Natural killer cell treated with Interleukin-12 subunit alpha and Interleukin-12 subunit beta and Interleukin-15 and Interleukin-18, amount 100 ng/mL, for 72 hours (primary cell): ENCODE results near the gene SYNGR1. TPM values are rescaled to one million over a fixed set of nuclear protein-coding genes. Genes with fewer than 3 reads are reported as not detected.

ENCODE experiments used
- ATAC-seq, 2 donors: fragments of 150-1000 bp; cut with Tn5 transposase in 1 of 2; sonication (Bioruptor Pico), chemical (Tn5 transposase) in 1 of 2; 2 replicates each; pipeline ENCODE4 v1.10.0; 2021
- DNase-seq: peaks from one replicate; pipeline ENCODE4 v3.0.0; 2022; ENCODE audit warnings: low spot score
- H3K27ac Mint-ChIP-seq, 2 donors: 1 replicate in 1 of 2; 2 replicates in 1 of 2; pipeline ENCODE4 v1.8.0; 2022; ENCODE audit warnings: mixed read lengths in 2 of 2, mild to moderate bottlenecking in 1 of 2, moderate library complexity in 1 of 2
- H3K27me3 Mint-ChIP-seq, 2 donors: 1 replicate in 1 of 2; 2 replicates in 1 of 2; pipeline ENCODE4 v1.8.0; 2022; ENCODE audit warnings: mixed read lengths in 2 of 2
- H3K36me3 Mint-ChIP-seq: one replicate; pipeline ENCODE4 v1.8.0; 2022; ENCODE audit warnings: mixed read lengths
- H3K4me1 Mint-ChIP-seq, 2 donors: 1 replicate in 1 of 2; 2 replicates in 1 of 2; pipeline ENCODE4 v1.8.0; 2022; ENCODE audit warnings: low read depth in 2 of 2, mixed read lengths in 2 of 2, mild to moderate bottlenecking in 1 of 2
- H3K4me3 Mint-ChIP-seq: one replicate; pipeline ENCODE4 v1.8.0; 2022; ENCODE audit warnings: mixed read lengths
- H3K9me3 Mint-ChIP-seq: 2 replicates; pipeline ENCODE4 v1.8.0; 2022; ENCODE audit warnings: mixed read lengths
- total RNA-seq, 2 donors: library from RNA; stranded (reverse); gene quantifications; one replicate each; pipeline ENCODE4 v1.2.3, GENCODE V29; 2022

SYNGR1 gene
- total RNA-seq, 2 donors from 2014 or later = 1.1 to 2.0 TPM

DNA sequence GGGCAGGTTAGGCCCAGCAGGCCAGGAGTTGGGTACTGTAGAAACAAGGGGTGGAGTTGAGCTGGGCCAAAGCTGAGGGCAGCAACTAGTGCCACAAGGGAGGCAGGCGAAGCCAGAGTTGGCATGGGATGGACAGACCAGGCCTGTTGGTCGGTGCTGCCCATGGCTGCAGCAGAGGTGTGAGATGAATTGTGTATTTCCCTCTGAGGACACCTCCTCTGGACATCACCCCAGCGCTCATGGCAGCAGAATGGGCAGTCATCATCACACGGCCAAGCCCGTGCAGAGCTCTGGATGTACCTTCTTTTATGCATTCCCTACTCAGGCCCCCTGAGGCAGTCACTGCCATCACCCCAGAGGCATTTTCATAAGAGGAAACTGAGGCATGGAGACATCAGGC lies 70.1 kb downstream of the SYNGR1 start:
- H3K4me1 Mint-ChIP-seq = no peaks in the 10 kb centered on the region
- H3K9me3 Mint-ChIP-seq = no peaks in the 10 kb centered on the region
- peaks cover 5% of the 10 kb centered on the region for H3K36me3 Mint-ChIP-seq
- no peak overlapping the region for H3K27ac Mint-ChIP-seq
- DNase-seq (no peak), ATAC-seq (no peak)
- no peak overlapping the region for H3K4me3 Mint-ChIP-seq
- H3K27me3 Mint-ChIP-seq = no peaks in the 10 kb centered on the region

DNA sequence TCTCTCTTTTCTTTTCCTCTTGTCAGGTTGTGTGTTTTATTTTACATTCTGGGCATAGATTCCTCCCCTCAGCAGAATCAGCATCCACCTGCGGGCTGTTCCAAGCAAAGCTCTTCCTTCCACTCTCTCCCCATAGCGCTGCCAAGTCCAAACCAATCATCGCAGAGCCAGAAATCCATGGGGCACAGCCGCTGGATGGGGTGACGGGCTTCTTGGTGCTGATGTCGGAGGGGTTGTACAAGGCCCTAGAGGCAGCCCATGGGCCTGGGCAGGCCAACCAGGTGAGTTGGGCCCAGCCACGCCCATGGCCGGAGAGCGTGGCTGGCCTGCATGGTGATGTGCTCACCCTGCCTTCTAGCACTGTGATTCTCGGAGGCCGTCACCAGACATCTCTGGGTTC lies 71.9 kb downstream of the SYNGR1 start:
- ATAC-seq (no peak), DNase-seq (no peak)
- H3K36me3 Mint-ChIP-seq = peaks cover 5% of the 10 kb centered on the region
- no peaks in the 10 kb centered on the region for H3K9me3 Mint-ChIP-seq
- no peak overlapping the region for H3K4me3 Mint-ChIP-seq
- no peak overlapping the region for H3K27ac Mint-ChIP-seq
- no peaks in the 10 kb centered on the region for H3K4me1 Mint-ChIP-seq
- no peaks in the 10 kb centered on the region for H3K27me3 Mint-ChIP-seq

- H3K36me3 Mint-ChIP-seq = peaks cover 5% of the 10 kb centered on the region
- no peak for ATAC-seq
- no peak overlapping the region for H3K4me3 Mint-ChIP-seq
- no peaks in the 10 kb centered on the region for H3K9me3 Mint-ChIP-seq
- H3K27me3 Mint-ChIP-seq = no peaks in the 10 kb centered on the region
- DNase-seq = no peak
- H3K4me1 Mint-ChIP-seq = no peaks in the 10 kb centered on the region
- H3K27ac Mint-ChIP-seq = no peak overlapping the region
Measured at GRCh38 chr22:39422101-39422500, 72.3 kb downstream of the SYNGR1 start.

DNA sequence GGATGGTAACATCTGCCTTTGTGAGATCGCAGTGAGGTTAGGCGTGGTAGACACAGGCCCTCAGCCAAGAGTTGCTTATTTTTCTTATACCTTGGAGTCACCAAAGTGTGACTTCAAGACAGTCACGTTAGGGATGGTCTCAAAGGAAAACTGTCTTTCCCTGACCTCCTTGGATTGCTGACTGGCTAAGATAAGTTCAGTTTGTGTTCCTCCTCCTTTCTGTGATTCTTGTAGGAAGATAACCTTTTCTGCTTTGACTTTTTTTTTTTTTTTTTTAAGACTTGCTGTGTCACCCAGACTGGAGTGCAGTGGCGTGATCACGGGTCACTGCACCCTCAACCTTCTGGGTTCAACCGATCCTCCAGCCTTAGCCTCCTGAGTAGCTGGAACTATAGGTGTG lies 72.9 kb downstream of the SYNGR1 start:
- H3K9me3 Mint-ChIP-seq = no peaks in the 10 kb centered on the region
- ATAC-seq (no peak), DNase-seq (no peak)
- H3K36me3 Mint-ChIP-seq = peaks cover 5% of the 10 kb centered on the region
- no peak overlapping the region for H3K27ac Mint-ChIP-seq
- H3K4me1 Mint-ChIP-seq = no peaks in the 10 kb centered on the region
- H3K27me3 Mint-ChIP-seq = no peaks in the 10 kb centered on the region
- H3K4me3 Mint-ChIP-seq = no peak overlapping the region

- Mint-ChIP-seq H3K4me1 (peaks cover 0 to 1% of the 10 kb centered on the region in 2 donors), H3K36me3 (peaks cover 5% of the 10 kb centered on the region), H3K4me3 (no peak overlapping the region), H3K27me3 (no peaks in the 10 kb centered on the region), H3K9me3 (no peaks in the 10 kb centered on the region), H3K27ac (no peak overlapping the region)
- DNase-seq (no peak), ATAC-seq (no peak)
Measured at GRCh38 chr22:39423976-39424375, 74.2 kb downstream of the SYNGR1 start.

GRCh38 chr22:39426380-39427043 lies 76.7 kb downstream of the SYNGR1 start:
- ATAC-seq (no peak), DNase-seq (no peak)
- Mint-ChIP-seq H3K4me3 (no peak overlapping the region), H3K4me1 (peaks cover 0 to 3% of the 10 kb centered on the region in 2 donors), H3K9me3 (no peaks in the 10 kb centered on the region), H3K27ac (no peak overlapping the region), H3K36me3 (peaks cover 5% of the 10 kb centered on the region), H3K27me3 (no peaks in the 10 kb centered on the region)

DNA sequence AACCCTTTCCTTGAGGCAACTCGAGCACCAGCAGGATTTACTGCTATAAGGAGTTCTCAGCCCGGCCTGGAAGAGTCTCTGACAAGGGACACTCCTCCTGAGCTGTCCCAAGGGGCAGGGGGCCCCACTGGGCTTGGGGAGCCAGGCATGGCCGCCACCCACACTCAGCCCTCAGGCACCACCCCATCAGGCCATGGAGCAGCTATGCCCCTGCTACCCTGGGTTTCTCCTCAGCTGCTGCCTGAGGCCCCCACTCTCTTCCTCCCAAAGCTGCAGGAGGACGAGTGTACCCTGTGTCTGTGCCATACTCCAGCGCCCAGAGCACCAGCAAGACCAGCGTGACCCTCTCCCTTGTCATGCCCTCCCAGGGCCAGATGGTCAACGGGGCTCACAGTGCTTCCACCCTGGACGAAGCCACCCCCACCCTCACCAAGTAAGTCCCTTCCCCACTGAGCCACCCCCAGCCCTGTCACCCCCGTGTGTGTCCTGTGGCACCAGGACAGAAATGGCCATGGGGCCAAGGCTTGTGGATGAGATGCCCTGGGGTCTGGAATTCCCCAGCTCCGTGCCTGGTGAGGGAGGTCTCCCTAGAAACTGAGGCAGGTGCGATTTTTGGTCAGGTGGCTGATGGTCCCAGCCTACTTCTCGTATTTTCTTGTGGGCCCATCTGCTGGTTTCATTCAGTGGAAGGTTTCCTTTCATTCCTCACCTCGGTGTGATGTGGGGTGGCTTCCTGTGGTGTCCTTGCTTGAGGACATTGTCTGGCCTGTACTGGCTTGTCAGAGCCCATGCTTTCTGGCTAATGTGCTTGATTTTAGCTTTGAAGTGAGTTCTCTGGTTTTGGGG lies 78.2 kb downstream of the SYNGR1 start:
- Mint-ChIP-seq H3K4me1 (peaks cover 0 to 3% of the 10 kb centered on the region in 2 donors), H3K36me3 (peaks cover 5% of the 10 kb centered on the region), H3K4me3 (no peak overlapping the region), H3K27me3 (no peaks in the 10 kb centered on the region), H3K27ac (no peak overlapping the region), H3K9me3 (no peaks in the 10 kb centered on the region)
- ATAC-seq (no peak), DNase-seq (no peak)

DNA sequence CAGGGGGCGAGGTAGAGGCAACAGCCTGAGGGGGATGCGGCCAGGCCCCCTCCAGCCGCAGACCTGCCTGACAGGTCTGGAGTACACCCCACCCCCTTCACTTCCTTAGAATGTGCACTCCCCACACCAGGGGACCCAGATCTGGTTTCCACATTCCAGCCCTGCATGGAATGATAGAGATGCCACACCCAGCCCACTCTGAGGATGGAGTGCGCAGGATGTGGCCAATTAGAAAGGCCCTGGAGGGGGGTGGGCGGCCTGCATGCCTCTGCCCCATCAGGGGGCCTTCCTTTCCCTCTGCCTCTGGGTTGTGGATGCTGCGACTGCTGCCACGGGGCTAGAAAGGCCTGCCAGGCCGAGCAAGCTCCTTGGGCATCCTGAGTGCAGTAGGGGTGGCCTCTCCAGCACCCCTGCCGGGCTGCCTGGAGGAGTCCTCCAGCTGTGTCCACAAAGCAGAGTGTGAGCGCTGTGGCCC lies 78.8 kb downstream of the SYNGR1 start:
- Mint-ChIP-seq H3K4me3 (no peak overlapping the region), H3K9me3 (no peaks in the 10 kb centered on the region), H3K27me3 (no peaks in the 10 kb centered on the region), H3K27ac (no peak overlapping the region), H3K4me1 (peaks cover 0 to 3% of the 10 kb centered on the region in 2 donors), H3K36me3 (peaks cover 5% of the 10 kb centered on the region)
- no peak for ATAC-seq
- DNase-seq = no peak

GRCh38 chr22:39429186-39429585 lies 79.4 kb downstream of the SYNGR1 start:
- ATAC-seq (no peak), DNase-seq (no peak)
- Mint-ChIP-seq H3K36me3 (peaks cover under 1% of the 10 kb centered on the region), H3K27me3 (no peaks in the 10 kb centered on the region), H3K4me1 (peaks cover 0 to 3% of the 10 kb centered on the region in 2 donors), H3K9me3 (no peaks in the 10 kb centered on the region), H3K27ac (no peak overlapping the region), H3K4me3 (no peak overlapping the region)

DNA sequence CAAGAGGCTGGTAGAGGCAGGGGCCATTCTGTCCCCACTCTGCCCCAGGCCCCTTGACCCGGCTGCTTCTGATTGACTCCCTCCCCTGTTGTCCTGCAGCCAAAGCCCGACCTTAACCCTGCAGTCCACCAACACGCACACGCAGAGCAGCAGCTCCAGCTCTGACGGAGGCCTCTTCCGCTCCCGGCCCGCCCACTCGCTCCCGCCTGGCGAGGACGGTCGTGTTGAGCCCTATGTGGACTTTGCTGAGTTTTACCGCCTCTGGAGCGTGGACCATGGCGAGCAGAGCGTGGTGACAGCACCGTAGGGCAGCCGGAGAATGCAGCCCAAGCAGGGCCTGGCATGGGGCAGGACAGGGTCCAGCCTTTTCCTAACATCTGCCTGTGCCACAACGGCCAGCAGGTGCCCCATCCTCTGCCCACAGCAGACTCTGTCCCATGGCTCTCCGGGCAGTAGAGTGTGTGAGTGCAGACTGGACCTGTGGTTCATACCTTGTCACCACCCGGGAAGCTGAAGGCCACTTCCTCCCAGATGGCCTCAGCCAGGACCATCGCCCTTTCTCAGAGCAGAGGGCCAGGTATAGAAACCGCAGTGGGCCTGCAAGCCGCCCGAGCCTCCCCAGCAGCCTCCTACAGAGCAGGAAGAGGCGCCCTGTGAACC lies 80.3 kb downstream of the SYNGR1 start:
- no peaks in the 10 kb centered on the region for H3K9me3 Mint-ChIP-seq
- no peaks in the 10 kb centered on the region for H3K27me3 Mint-ChIP-seq
- DNase-seq = no peak
- no peak overlapping the region for H3K27ac Mint-ChIP-seq
- ATAC-seq = no peak
- H3K4me3 Mint-ChIP-seq = no peak overlapping the region
- H3K36me3 Mint-ChIP-seq = no peaks in the 10 kb centered on the region
- peaks cover 0 to 3% of the 10 kb centered on the region in 2 donors for H3K4me1 Mint-ChIP-seq

DNA sequence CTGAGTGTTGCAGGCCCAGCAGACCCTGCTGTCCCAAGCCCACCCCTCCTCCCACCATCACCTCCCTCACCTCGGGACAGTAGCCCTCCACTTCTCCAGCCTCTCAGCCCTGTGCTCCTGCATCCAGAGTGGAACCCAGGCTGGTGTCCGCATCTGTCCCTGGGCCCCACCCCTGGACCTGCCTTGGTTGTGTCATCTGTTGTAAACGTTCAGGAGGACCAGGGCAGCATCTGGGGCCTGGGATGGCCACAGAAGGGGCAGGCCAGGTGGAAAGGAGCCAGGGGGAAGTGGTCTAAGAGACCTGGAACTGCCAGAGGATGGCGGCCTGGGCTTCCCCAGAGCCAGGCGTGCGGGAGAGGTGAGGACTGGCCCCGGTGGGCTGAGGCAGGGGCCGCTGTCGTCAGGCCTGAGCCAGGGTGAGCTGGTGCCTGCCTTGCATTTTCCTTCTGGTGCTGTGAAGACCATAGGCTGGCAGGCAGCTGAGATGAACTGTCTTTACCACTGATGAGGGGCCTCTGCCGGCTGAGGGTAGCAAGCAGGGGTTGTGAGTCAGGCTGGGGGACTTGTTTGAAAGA lies 80.9 kb downstream of the SYNGR1 start:
- no peaks in the 10 kb centered on the region for H3K27me3 Mint-ChIP-seq
- no peaks in the 10 kb centered on the region for H3K9me3 Mint-ChIP-seq
- H3K4me1 Mint-ChIP-seq = peaks cover 0 to 3% of the 10 kb centered on the region in 2 donors
- no peaks in the 10 kb centered on the region for H3K36me3 Mint-ChIP-seq
- no peak for DNase-seq
- no peak for ATAC-seq
- no peak overlapping the region for H3K27ac Mint-ChIP-seq
- H3K4me3 Mint-ChIP-seq = no peak overlapping the region

- Mint-ChIP-seq H3K36me3 (no peaks in the 10 kb centered on the region), H3K27me3 (no peaks in the 10 kb centered on the region), H3K9me3 (no peaks in the 10 kb centered on the region), H3K27ac (no peak overlapping the region), H3K4me1 (peaks cover 0 to 3% of the 10 kb centered on the region in 2 donors), H3K4me3 (no peak overlapping the region)
- ATAC-seq (no peak), DNase-seq (no peak)
Measured at GRCh38 chr22:39431216-39431801, 81.5 kb downstream of the SYNGR1 start.

GRCh38 chr22:39431821-39432251 lies 82.0 kb downstream of the SYNGR1 start:
- Mint-ChIP-seq H3K27ac (no peak overlapping the region), H3K9me3 (no peaks in the 10 kb centered on the region), H3K4me1 (peaks cover 0 to 3% of the 10 kb centered on the region in 2 donors), H3K4me3 (no peak overlapping the region), H3K36me3 (no peaks in the 10 kb centered on the region), H3K27me3 (no peaks in the 10 kb centered on the region)
- DNase-seq (no peak), ATAC-seq (no peak)
